ENCODE results near the gene KHDC3L.
A peak's percentile ranks its signal among the peaks of the same experiment; 100 is the strongest.

Gene KHDC3L, protein sequence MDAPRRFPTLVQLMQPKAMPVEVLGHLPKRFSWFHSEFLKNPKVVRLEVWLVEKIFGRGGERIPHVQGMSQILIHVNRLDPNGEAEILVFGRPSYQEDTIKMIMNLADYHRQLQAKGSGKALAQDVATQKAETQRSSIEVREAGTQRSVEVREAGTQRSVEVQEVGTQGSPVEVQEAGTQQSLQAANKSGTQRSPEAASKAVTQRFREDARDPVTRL

DNA sequence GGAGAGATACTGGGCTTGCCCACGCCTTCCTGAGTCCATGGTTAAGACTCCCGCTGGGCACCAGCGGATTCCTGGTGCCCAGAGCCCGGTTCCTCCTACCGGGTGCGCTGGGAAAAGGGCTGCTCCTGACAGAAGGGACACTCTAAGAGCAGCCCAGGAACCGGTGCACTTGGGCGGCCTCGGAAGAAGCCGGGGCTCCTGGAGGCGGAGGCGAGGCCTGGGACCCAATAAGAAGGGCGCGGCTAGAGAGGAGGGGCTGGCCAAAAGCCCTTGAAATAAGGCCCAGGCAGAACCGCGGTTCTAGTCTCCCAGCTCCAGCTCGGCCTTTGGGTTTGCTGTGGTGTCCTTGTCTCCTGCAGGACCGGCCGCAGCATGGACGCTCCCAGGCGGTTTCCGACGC is at the start of gene KHDC3L:
KHDC3L (plus strand) TSS at position 301 of the 400 bp plus-strand sequence; CDS start at position 373, 72 bp downstream.
- no peak for DNase-seq (ENCODE audit: low read depth, low spot score)

DNA sequence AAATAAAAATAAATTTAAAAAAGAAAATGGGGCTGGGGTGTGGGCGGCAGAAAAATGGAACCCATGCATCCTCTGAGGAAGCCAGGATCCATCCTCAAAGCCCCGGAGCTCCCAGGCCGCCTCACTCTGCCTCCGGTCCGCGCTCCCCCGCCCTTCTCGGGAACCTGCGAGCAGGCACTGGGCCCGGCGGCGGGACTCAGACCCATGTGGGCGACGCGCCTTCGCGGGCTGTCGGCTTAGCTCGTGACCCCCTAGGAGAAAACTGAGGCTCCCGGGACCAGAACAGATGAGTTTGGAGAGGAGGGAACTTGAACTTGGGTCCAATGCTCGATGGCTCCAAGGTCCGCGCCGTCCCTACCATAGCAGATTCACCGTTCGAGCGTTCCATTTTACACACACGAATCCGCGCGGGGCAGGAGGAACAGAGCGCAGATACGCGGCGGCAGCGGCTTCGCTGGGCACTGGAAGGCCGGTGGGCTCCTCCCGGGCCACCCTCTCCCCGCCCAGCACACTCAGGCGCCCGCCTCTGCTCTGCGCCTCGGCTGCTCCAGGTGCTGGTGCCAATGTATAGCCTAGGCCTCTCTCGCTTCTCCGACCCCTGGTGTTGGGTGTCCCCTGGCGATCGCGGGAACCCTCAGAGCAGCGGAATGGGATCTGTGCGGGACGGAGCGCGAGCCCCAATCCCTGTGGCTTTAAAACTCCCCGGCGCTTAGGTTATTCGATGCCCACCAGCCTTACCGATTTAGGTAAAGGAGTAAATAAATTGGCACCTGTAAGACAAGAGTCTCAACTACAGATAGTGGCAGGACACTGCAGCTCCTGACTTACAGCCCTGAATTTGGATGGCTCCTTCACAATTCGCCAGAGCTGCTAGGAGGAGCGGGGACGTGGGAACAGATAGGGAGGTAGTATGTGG is 47.6 kb upstream of the KHDC3L start:
- DNase-seq (ENCODE audit: low read depth, low spot score), result no peak

DNA sequence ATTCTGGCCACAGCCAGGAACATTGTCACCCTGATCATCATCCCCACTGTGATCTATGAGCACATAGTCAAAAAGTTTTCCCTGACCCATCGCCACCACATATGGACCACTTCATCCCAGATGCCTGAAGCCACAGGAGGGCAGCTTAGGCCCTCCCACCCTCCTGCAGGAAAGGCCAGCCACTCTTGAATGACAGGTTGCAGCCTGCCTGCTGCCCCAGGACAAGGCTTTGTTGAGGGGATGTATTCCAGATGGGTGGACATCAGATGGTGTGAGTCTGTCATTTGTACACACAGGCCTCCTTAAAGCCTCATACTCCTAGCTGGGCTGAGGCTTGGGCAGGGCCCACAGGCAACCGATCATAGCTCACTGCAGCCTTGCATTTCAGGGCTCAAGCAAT is 39.1 kb upstream of the KHDC3L start:
- DNase-seq (ENCODE audit: low read depth, low spot score), result no peak

DNA sequence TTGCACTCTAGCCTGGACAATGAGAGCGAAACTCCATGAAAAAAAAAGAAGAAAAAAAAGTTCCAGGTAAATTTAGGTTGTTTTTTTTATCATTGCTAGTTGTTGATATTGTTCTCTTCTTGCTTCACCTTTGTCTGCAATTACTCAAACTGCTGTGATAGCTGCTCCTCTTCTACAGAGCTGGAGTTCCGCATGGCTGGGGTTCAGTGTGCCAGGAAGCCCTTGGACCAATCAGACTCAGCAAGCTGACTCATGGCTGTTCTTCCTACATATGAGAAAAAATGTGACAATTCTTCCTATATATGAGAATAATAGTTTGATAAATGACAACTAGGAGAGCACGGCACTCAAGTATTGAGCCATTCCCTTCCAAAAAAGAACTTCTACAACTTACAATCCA is 36.8 kb upstream of the KHDC3L start:
- no peak for DNase-seq (ENCODE audit: low read depth, low spot score)

DNA sequence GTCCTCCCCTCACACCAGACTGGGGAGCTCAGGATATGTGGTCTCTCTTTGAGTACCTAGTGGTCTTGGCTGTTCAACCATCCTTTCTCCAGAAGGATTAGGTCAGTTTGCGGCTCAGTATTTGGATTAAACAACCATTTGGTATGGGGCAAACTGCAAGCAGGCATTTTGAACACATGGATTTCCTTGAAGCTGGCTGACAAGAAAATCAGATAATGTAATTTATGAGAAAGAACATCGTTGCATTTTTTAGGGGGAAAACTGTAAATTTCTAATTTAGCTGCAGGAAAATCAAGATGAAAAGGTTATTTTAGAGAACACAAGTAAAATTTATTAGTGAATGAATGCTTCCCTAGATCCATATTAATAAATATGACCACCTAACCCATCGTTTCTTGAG is 33.7 kb upstream of the KHDC3L start:
- no peak for DNase-seq (ENCODE audit: low read depth, low spot score)

DNA sequence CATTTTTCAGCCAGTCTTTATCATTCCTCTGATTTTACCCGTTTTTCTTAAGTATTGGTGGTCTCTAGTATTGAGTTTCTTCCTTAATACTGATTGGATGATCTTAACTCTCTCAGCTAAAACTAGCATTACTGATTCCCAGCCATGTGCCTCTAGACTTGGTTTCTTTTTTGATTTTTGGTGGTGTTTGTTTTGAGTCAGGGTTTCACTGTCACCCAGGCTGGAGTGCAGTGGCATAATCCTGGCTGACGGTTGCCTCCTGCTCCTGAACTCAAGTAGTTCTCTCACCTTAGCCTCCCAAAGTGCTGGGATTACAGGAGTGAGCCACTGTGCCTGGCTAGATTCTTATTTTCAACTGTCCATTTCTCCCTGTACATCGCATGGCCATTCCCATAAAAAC is 33.3 kb upstream of the KHDC3L start:
- no peak for DNase-seq (ENCODE audit: low read depth, low spot score)

DNA sequence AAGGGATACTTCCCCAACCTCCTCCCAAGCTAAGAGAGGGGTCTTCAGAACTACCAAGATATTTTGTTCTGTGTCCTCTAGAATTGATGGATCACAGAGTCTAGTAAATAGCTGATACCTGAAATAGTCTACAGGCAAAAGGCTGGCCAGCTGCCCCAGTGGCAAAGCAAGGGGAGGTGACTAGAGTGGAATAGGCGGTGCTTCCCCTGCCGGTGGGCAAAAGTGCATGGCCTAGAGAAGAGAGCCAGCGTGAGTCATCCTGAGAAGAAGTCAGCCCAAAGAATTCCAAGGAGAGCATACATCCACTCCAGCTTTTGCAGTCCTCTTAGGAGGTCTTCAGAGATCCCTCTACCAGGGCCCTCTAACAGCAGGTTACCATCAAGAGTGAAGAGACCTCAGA is 23.1 kb upstream of the KHDC3L start:
- no peak for DNase-seq (ENCODE audit: low read depth, low spot score)

DNA sequence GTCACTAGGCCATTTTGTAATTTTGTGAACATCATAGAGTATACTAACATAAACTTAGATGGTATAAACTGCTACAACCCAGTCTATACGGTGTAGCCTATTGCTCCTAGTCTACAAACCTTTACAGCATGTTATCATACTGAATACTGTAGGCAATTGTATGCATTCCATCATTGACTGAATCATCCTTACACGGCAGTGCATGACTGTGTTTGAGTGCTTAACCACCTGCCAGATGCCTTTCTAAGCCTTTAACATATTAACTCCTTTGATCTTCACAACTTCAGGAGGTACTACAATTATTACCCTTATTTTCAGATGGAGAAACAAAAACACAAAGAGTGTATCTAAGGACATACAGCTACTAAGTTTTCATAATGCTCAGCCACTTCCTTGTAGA is 22.4 kb upstream of the KHDC3L start:
- no peak for DNase-seq (ENCODE audit: low read depth, low spot score)

DNA sequence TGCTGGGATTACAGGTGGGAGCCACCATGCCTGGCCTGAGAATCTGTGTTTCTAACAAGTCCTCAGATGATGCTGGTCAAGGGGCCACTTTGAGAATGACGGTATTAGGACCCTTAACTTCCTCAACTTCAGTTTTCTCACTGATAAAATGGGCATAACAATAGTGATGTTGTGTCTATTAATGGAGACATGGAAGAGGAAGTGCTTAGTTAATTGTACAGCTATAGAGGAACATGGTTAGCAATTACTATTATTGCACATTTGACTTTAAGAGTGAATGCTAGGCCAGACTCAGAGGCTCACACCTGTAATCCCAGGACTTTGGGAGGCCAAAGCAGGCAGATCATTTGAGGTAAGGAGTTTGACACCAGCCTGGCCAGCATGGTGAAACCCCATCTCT is 21.1 kb upstream of the KHDC3L start:
- DNase-seq (ENCODE audit: low read depth, low spot score), result no peak

DNA sequence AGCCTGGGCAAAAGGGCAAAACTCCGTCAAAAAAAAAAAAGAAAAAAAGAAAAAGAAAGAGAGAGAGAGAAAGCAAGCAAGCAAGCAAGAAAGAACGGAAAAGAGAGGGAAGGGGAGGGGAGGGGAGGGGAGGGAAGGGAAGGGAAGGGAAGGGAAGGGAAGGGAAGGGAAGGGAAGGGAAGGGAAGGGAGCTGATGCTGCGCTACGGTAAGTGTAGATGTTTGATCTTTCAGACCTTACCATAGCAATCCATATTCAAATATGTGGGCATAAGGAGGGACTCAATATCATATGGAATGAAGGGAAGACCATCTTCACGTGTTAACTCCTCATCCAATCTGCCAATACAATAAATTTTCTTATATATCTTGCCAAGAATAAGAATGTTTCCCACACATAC is 20.3 kb upstream of the KHDC3L start:
- no peak for DNase-seq (ENCODE audit: low read depth, low spot score)

DNA sequence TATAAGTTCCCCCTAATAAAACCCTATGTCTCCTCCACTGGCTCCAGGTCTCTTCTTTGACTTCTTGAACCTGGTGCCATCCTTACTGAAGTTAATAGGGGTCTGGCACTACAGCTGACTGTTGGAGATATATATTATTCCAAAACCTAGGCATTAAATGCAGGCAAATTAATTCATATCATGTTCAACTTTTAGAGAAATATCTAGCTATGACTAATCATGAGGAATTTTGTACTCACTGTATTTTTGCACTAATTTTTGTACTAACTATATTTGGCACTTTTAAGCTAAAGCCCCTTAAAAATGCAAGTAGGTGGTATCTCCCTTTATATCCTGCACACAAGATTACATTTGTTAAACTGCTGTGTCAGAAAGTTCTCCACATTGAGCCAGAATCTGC is 19.3 kb upstream of the KHDC3L start:
- no peak for DNase-seq (ENCODE audit: low read depth, low spot score)

DNA sequence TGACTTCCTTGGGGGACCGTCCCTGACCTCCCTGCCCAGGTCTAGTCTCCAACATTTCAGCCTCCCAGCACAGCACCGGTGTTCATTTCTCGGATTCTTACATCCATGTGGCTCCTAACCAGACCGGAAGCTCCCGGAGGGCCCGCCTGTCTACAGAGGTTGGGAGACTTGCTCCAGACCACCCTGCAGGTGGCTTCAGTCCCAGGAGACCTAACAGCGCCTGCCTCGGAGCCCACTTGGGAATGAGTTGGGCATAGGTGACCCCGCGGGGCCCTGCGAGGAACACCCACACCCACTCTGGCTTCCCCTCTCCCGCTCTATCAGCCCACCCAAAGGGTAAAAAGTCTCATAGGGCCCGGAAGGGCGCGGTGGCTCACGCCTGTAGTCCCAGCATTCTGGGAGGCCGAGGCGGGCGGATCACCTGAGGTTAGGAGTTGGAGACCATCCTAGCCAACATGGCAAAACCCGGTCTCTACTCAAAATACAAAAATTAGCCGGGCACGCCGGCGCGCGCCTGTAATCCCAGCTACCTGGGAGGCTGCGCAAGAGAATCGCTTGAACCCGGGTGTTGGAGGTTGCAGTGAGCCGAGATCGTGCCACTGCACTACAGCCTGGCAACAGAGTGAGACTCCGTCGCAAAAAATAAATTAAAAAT is 13.8 kb upstream of the KHDC3L start:
- no peak for DNase-seq (ENCODE audit: low read depth, low spot score)

DNA sequence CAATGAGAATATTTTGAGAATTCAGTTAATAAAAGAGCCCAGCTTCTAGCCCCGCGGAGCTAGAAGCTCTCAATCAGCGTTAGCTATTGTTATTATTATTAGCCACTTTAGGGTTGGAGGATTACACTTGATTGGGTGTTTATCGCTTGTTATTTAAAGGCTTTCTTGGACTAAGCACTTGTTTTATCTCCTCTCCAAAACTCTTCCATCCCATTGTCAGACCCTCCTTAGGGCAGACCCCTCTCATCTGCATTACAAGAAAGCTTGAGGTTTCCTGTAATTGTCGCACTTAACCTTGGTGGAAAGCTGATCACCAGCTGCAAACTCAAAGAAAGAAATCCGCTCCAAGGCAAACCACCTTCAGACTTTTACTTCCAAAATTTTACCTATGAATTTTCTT is 13.1 kb upstream of the KHDC3L start:
- DNase-seq (ENCODE audit: low read depth, low spot score), result peak; percentile 97

DNA sequence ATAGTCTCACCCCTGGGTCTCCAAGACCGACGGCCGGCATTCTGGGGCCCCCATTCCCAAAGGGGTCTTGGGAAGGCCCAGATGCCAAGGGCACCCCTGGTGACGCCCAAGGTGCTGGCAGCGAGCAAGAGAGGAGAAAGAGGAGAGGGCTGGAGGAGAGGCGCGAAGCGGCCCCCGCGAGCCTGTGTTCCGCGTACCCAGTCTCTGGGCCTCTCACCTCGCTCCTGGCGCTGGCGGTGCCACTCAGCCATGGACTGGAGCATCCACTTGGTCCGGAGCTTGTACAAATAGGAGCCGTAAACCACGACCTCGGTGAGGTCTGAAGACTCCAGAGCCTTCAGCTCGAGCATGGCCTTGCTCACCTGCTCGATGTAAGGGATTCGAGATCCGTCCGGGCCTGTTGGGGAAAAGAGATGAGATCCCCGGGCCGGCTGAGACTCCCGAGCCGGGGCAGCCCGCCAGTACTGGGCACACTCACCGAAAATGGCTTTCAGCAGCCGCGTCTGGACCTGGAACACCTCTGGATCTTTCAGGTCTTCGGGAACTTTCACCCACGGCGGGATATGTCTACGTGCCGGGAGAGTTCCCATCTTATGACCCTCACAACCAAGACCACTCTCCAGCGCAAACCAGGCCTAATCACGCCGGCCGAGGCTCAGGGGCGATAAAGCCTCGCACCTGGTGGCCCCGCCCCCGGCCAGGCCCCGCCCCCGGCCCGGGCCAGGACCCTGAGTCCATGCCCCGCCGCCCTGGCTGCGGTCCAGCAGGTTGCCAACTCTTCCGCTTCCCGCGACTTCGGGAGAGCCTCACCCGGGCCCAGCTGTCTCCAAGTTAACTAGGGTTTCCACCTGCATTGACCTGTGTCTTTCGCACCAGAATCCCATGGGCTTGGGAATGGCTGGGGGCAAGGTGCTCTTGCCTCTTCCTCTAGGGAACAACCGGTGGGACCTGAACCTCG is 8.5 kb upstream of the KHDC3L start, which contains the start of gene DPPA5:
DPPA5 (minus strand) TSS at position 641 of the 958 bp plus-strand sequence; CDS start at position 590, 51 bp downstream.
- DNase-seq (ENCODE audit: low read depth, low spot score), result no peak

DNA sequence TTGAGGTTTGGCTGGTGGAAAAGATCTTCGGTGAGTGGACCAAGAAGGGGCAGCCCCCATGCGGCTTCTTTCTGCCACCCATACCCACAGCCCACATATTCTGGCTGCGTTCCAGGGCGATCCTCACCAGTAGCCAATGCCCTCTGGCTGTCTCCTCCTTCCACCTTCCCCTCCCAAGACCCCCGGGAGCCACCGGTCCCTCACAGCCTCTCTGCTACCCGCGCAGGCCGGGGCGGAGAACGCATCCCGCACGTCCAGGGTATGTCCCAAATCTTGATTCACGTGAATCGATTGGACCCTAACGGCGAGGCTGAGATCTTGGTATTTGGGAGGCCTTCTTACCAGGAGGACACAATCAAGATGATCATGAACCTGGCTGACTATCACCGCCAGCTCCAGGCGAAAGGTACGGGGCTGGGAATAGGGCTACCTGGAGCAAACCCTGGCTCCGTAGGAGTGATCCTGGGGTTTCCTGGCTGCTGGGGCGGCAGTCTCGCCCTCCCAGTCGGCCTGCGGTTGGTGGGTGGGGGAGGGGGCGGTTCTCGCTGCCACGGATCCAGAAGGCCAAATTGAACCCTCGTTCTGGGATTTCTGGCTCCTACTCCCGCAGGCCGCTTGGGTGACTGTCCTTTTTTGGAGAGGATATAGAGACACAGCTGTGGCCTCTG is 545 bp downstream of the KHDC3L start:
- DNase-seq (ENCODE audit: low read depth, low spot score), result no peak

DNA sequence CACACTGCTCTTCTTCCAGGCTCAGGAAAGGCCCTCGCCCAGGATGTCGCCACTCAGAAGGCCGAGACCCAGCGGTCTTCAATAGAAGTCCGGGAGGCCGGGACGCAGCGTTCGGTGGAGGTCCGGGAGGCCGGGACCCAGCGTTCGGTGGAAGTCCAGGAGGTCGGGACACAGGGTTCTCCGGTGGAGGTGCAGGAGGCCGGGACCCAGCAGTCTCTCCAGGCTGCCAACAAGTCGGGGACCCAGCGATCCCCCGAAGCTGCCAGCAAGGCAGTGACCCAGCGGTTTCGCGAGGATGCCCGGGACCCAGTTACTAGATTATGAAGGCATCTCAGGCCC is 1.0 kb downstream of the KHDC3L start:
- DNase-seq (ENCODE audit: low read depth, low spot score), result no peak

DNA sequence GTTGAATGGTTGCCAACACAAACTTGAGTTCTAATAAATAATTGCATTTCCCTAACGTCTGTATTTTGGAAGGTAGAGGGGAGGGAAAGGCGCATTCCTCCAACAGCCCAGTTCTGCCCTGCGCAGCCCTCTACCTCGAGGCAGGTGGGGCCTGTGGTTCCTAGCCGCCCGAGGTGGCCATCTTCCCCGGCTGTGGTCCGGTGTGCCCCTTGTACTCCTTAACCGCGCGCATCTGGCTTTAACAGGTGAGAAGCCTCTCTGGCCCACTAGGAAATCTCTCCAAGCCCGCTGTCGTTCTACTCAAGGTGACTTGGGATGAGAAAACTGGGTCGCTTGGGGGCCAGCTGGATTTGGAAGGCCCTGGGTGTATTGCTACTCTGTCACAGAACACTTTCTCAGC is 1.7 kb downstream of the KHDC3L start:
- DNase-seq (ENCODE audit: low read depth, low spot score), result no peak

DNA sequence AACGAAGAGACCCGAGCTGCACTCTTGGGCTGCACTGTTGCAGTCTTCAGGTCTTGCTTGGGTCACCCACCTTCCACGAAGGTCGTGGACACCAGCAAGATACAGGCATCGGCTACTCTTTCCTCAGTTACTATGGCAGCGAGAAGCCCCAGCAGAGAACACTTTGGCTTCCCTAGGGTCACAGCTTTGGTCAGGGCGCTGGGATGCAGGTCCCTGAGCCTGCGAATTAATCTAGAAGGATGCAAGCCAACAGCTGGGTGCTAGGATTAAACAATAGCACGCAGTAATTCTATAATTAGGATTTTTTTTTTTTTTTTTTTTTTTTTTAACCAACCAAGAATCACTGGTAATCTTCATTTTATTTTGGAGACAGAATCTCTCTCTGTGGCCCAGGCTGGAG is 2.1 kb downstream of the KHDC3L start:
- no peak for DNase-seq (ENCODE audit: low read depth, low spot score)

DNA sequence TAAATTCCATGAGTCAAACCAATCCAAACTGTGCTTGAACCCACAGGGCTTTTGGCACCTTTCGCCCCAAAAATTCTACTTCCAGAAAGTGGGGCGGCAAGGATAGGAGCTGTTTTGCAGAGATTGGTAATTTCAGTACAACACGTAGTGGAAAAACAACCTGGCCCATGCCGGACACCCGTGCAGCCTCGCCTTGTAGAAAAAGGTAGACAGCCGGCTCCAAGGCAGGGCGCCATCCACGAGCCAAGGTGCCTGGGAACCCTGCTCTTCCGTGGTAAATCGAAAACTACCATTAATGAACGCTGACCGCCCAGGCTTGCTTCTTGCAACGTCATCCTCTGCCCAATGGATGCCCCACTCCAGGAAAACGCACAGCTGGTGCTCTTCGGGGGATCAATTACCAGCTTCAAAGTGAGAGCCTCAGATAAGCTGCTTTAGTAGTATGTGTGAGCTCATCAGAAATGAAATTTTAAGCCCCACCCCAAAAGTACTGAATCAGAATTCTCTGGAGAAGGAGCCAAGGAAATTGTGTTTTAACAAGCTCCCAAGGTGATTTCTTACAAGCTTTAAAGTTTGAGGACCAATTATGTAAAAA is 5.4 kb downstream of the KHDC3L start:
- DNase-seq (ENCODE audit: low read depth, low spot score), result no peak

DNA sequence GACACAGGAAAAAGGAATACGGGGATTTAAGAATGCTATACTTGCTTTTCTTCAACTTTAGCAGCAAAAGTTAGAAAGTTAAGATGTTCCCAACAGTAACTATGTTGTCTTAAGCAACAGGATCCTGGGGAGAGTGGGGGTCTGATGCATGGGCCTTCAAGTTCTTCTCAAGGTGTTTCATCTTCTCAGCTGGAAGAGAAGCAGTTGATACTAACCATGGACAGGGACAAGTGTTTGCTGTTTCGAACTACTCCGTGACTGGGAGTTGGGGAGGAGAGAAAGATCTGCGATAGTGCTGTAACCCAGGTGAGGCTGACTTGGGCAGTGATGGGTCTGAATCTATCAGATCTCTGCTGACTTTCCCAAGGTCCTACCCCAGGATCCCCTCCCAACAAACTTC is 6.2 kb downstream of the KHDC3L start:
- DNase-seq (ENCODE audit: low read depth, low spot score), result no peak

DNA sequence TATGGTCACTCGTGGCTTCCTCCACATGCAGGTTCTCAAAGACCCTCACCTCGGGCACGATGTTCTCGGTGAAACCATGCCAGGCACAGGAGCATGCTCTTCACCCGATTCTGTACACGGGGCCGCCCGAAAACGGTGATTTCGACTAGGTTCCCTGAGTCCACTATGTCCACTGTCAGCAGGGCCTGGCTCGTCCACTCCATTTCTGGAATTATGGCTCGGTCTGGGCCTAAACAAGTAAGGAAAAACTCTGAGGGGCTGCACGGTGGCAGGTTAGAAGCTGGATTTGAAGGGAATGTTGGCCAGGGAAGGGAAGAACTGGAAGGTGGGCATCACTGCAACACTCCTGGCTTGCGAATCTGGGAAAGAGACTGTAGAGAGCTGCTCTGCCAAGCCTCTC is 6.7 kb downstream of the KHDC3L start:
- DNase-seq (ENCODE audit: low read depth, low spot score), result no peak
